HG02970 (cell line): Measurements from ENCODE around the gene PPM1L.
"Not testable (repeated sequence)": the region's sequence is repeated elsewhere in the genome, so short reads cannot be mapped to it uniquely, and the experiment has no call there.

ENCODE experiments used
- ATAC-seq: cut with Tn5 transposase; IDR thresholded peaks from one replicate; pipeline ENCODE4 v1.9.1; 2021; ENCODE audit warnings: mild to moderate bottlenecking, moderate library complexity, moderate number of reproducible peaks; ENCODE audit not compliant: unreplicated experiment, low FRiP score

Gene PPM1L

GRCh38 chr3:160755776-160756304, at the start of gene PPM1L:
TSS of gene PPM1L (plus strand) at chr3:160756231.
- ATAC-seq: peak; percentile 43

GRCh38 chr3:160707187-160707794, 48.7 kb upstream of the PPM1L start:
- no peak for ATAC-seq

GRCh38 chr3:160709477-160710182, 46.4 kb upstream of the PPM1L start:
- ATAC-seq: no peak

GRCh38 chr3:160713144-160713543, 42.9 kb upstream of the PPM1L start:
- ATAC-seq: not testable (repeated sequence)

- ATAC-seq: no peak
Observed at GRCh38 chr3:160719710-160720109, 36.3 kb upstream of the PPM1L start.

GRCh38 chr3:160720123-160720746, 35.8 kb upstream of the PPM1L start:
- ATAC-seq: no peak

- no peak for ATAC-seq
Observed at GRCh38 chr3:160722331-160722730, 33.7 kb upstream of the PPM1L start.

- ATAC-seq: no peak
Observed at GRCh38 chr3:160725338-160725737, 30.7 kb upstream of the PPM1L start.

- no peak for ATAC-seq
Observed at GRCh38 chr3:160735826-160736225, 20.2 kb upstream of the PPM1L start.

- no peak for ATAC-seq
Observed at GRCh38 chr3:160738048-160738447, 18.0 kb upstream of the PPM1L start.

- ATAC-seq: no peak
Observed at GRCh38 chr3:160739079-160739478, 17.0 kb upstream of the PPM1L start.

- no peak for ATAC-seq
Observed at GRCh38 chr3:160746976-160747375, 9.1 kb upstream of the PPM1L start.

- ATAC-seq: no peak
Observed at GRCh38 chr3:160747422-160747821, 8.6 kb upstream of the PPM1L start.

- ATAC-seq: no peak
Observed at GRCh38 chr3:160748231-160748630, 7.8 kb upstream of the PPM1L start.

- no peak for ATAC-seq
Observed at GRCh38 chr3:160748787-160749186, 7.2 kb upstream of the PPM1L start.

GRCh38 chr3:160753953-160754352, 2.1 kb upstream of the PPM1L start:
- ATAC-seq: no peak

- ATAC-seq: no peak
Observed at GRCh38 chr3:160754371-160754854, 1.6 kb upstream of the PPM1L start.

GRCh38 chr3:160754855-160755747, 930 bp upstream of the PPM1L start:
- ATAC-seq: peak; percentile 92

- ATAC-seq: no peak
Observed at GRCh38 chr3:160757233-160758106, 1.4 kb downstream of the PPM1L start.
